Iris pigment epithelial cell (primary cell): ENCODE measurements around the gene CHCHD6.

ENCODE experiments used
- DNase-seq: peaks from one replicate; pipeline ENCODE4 v3.0.0-alpha.2; 2011; ENCODE audit warnings: low read depth

CHCHD6 gene

DNA sequence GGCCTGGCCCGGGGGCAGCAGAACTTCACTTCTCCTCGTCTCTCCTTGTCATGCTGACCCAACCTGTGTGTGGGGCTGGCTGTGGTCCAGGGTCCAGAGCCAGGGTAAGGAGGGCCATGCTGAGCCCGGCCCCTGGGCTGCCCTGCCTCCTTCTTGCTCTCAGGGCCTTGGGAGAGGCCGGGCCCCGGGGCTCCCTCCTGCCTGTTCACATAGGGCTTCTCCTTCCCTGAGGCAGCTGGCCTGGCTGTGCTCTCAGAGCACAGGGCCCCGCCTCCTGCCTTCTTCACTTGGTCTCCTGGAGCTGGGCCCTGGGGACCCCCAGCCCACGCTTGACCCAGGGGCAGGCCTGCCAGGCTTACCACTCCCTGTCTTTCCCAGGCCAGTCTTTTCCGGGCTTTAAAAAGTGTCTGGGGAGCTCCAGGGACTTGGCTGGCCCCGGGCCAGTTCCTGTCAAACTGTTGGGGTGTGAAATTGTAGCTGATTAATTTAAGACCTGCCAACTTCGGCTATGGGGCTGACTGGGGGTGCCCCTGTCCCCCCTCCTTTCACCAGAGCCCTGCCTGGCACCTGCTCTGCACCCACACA lies 290.7 kb downstream of the CHCHD6 start:
- no peak for DNase-seq

DNA sequence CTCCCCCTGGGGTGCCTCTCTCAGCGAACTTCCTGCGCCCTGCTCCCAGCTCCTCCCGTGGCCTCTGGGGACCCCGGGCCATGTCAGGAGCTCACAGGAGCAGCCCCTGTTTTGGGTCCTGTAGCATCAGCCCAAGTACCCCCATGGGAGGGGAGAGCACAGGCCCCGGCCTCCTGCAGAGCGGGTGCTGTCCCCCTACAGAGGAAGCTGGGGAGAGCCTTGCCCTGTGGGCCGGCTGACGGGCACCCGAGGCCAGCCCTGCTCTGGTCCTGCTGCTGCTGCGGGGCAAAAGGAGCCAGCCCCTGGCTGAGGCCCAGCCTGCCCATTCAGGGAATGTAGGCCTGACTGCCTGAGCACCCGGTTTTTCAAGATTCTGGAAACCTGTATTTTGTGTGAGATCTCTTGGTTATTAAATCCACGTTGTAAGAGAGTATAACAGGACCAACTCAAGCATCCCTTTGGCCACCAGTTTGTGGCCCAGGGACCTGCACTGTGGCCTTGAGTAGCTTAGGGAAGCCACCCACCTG lies 291.3 kb downstream of the CHCHD6 start:
- DNase-seq: no peak

DNA sequence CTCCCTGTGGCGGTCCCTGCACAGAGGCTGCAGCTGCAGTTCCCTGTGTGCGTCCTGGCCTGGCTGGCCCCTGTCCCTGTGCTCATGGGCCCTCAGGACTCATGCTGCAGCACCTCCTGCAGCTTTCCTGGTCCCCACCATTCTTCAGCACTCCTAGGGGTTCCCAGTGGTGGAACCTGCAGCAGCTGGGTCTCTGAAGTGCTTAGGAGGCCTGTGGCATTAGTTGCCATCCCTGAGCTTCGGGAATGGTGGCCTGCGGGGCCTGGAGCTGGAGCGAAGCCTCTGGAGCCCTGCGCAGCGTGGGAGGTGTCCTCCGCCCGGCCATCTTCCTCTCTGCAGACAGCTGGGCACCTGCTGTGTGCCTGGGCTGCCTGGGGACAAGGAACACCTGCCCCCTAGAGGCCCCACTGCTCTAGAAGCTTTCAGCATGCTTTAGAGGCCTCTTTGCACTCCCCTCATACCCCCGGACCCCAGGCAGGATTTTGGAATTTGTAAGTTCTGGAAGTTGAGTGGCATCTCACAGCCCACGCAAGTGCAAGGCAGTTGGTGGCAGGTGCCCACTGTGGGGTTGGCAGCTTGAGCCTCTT lies 292.0 kb downstream of the CHCHD6 start:
- DNase-seq: no peak

DNA sequence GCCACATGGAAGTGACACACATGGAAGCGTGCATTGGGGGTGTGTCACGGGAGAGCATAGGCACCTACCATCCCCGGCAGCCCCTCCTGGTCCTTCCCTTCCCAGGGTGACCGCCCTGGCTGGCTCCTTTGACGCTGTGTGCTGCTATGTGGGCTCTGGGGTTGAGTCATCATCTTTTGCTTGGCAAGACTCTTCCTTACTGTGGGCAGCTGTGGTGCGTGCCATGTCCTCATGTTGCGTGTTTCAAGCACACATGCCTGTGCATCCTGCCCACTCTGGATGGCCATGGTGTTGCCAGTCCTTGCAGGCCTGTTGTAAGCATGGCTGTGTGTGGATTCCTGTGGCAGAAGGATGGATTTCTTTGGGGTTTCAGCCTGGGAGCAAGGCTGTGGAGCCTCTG lies 292.9 kb downstream of the CHCHD6 start:
- no peak for DNase-seq

DNA sequence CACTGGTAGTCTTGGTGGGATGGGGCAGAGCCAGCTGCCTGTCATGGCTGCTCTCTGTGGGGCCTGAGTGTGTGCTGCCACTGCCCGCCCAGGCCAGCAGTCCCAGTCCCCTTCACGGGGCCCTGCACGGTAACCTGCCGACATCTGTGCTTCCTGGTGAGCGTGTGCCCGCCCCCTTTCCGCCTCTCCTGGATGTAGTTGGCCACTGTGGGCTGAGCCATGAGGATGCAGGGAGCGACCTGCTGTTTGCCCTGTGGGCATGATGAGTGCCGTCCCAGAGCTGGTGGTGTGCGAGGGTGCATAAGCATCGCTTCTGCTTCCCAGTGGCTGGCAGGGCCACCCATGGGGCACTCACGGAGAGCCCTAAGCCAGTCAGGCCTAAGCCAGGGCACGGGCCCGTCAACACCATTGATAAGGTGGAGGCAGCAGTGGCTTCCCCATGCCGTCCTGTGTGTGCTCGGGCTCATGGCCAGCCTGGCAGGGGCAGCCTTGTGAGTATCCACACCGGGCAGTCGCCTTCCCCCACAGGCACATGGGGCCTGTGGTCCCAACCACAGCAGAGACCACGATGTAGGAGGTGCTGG lies 293.5 kb downstream of the CHCHD6 start:
- DNase-seq: no peak

DNA sequence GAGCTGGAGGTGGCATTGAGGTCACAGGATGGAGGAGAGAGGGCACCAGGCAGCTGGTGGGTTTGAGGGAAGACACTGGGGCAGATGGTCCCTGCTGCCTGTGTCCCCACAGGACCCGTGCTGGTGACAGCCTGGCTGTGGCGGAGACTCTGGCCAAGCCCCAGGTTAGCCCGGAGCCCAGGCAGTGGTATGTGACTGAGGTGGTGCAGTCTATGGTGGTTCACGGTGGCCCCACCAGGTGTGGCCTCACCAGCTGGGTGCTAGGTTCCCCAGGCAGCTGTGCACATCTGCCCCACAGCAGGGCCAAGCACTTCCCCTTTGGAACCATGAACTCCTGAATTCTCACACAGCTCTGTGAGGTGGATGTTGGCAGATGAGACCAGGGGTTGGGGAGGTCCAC lies 294.3 kb downstream of the CHCHD6 start:
- DNase-seq: no peak

DNA sequence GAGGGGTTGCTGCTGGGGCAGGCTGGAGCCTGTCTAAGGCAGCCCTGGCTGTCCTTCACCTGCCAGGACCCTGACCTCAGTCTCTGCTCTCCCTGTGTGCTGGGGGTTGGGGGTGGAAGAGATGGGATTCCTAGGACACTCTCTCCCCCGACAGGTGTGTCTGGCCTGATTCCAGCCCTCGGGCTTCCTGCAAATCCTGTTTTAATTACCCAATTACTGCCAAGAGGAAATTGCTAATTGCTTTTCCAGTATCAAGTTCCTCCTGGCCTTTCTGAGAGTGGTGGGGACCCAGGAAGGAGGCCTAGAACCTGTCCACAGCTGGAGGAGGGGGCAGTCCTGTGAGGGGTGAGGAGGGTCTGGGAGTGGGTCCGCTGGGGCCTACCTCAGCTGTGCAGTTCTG lies 294.7 kb downstream of the CHCHD6 start:
- DNase-seq: no peak

DNA sequence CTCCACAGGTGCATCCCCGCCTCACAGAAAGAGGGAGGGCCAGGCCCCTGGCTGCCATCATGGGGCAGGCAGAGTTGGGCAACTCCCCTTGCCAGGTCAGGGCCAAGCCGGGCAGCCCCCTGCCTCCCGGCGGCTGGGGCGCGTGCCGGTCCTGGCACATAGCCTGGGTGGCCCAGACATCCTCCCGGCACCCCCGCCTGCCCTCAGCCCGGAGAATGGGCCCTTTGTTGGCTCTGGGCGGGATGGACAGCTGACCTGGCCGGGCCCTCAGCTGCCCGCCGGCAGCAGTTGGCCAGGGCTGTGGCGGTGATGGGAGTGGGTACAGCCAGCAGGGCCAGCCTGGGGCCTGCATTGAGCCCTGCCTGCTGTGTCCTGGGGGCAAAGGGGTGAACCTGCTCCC lies 295.3 kb downstream of the CHCHD6 start:
- DNase-seq: no peak

DNA sequence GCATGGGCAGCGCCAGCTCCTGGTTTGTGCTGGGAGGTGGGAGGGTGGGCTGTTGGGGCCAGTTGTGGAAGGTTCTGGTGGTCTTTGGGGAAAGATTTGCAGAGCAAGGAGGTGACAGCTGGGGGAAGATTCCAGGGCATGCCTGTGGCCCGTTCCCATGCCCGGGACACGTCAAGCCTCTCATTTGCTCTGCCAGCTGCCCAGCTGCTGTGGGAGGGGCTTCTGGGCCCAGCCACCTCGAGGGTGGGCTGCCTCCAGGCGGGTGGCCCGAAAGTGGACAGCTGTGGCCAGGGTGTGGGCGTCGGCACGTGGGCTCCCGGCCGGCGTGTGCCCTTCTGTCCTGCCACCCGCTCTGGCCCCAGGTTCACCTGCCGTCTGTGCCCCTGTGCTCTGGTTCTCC lies 296.1 kb downstream of the CHCHD6 start:
- DNase-seq: no peak

DNA sequence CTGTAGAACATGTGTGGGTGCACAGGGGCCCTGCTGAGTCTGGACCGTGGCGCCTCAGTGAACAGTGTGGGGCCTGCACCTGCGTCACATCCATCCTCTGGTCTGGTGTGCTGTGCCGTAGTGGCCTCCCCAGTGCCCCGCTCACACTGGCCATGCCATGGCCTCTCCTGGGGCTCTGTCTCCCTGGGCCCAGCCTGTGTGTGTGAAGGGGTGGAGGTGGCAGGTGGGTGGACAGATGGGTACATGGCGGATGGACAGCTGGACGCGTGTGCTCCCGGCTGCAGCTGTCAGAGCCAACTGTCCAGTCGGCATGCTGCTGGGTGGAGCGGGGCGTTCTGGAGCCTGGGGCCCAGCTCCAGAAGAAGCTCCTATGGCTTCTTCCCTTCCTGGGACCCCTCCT lies 296.7 kb downstream of the CHCHD6 start:
- no peak for DNase-seq

DNA sequence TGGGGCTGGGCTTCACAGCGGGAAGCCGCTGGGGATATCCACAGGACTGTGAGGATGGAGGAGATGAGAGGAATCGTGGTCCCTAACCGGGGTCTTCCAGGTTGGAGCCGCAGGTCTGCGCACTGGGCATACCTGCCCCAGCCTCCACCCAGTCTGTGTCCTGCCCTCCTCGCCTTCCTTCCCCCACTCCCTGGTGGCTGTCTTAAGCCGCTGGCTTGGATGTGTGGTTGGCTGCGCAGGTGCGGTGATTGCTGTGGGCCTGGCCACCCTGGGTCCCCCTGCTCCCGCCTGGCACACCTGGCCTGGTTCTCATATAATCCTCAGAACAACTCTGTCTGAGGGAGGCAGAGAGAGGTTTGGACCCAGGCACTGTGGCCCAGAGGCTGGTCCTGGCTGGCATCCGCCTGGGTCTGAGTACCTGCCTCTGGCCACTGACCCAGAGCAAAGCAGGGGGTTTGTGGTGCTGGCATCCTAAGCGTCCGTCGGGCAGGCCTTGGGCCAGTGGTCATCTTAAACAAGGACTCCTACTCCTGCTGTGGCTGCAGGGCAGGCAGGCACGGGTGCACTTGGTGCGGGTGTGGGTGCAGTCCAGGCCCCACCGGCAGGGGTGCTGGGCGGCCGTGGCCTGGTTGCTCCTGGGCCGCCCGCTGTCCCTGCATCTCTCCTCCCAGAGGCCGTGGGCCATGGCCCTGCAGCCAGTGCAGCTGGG lies 297.6 kb downstream of the CHCHD6 start:
- DNase-seq: no peak

DNA sequence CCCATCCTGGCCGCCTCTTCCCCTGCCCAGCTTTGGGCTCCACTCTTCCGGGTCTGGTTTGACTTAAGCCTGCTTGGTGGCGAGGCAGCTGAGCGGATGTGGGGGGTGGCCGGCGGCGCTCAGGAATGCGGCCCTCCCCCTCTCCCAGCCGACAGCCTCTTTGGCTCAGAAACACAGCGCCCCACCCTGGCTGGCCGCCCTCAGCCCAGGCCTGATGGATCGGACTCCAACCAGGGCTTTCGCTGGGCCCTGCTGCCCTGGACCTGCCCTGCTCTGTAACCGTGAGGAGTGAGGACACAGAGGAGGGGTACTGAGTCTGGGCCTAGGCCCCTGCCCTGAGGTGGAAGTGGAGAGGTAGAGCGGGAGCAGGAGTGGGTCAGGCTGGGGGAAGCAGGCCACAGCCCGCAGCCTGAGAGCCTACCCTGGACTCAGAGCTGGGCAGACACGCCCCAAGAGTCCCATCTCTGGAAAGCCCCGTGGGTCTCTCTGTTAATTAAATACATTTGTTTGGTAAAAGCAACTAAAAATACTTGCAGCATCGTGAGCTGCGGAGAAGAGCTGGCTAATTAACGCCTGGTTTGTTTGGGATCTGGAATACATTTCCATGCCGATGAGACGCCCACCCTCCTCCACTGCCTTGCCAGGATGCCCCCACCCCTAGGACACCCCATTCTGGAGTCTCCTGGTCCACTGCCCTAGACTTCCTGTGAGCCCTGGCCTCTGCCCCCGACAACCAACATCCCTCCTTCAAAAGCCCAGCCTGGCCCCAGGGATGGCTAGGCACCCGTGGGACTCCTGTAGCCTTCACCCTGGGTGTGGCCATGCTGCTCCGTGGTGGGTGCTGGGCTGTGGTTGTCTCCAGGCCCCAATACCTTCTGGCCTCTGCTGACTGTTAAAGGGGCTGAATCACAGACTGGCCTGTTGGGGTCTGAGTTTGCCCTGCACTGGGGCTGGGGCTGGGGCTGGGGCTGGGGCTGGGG lies 298.4 kb downstream of the CHCHD6 start:
- DNase-seq: peak; percentile 93

DNA sequence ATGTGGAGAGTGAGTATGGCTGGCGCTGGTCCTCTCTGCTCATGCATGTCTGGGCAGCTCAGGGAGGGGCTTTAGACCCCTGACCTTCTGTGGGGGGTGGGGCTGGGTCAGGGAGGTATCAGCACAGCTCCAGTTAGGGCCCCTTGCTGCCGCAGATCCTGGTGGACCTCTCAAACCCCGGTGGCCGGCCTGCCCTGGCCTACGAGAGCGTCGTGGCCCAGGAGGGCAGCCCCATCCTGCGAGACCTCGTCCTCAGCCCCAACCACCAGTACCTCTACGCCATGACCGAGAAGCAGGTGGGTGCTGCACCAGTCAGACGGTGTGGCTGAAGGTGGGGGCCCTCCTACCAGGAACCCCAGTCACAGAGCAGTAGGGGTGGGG lies 299.1 kb downstream of the CHCHD6 start:
- no peak for DNase-seq

DNA sequence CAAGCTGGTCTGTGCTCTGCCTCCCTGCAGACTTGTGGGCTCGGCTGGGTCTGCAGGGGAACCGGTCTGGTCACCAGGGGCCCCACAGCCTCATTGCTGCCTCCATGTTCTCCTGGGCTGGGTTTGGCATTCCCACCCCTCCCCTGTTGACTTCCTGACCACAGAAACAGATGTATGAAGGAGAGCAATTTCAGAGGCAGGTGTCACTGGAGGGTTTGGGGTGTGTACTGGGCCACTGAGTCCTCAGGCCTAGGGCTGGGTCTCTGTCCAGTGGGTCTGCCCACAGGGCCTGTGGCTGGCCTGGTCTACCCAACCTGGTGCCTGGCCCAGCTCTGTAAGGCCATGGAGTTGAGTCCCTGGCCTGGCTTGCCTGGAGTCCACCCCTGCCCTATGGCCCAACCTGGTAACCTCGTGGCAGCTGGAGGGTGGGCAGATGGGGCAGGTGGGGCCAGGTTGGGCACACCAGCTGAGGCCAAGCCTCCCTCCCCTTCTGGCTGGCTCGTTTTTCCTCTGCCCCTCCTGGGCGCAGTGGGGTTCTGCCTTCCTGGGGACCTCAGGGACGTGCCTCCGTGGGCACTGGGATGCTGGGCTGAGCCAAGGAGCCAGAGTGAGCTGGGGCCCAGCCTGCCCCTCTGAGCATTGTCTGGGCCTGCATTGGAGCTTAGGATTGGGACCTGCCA lies 299.7 kb downstream of the CHCHD6 start:
- DNase-seq: no peak

DNA sequence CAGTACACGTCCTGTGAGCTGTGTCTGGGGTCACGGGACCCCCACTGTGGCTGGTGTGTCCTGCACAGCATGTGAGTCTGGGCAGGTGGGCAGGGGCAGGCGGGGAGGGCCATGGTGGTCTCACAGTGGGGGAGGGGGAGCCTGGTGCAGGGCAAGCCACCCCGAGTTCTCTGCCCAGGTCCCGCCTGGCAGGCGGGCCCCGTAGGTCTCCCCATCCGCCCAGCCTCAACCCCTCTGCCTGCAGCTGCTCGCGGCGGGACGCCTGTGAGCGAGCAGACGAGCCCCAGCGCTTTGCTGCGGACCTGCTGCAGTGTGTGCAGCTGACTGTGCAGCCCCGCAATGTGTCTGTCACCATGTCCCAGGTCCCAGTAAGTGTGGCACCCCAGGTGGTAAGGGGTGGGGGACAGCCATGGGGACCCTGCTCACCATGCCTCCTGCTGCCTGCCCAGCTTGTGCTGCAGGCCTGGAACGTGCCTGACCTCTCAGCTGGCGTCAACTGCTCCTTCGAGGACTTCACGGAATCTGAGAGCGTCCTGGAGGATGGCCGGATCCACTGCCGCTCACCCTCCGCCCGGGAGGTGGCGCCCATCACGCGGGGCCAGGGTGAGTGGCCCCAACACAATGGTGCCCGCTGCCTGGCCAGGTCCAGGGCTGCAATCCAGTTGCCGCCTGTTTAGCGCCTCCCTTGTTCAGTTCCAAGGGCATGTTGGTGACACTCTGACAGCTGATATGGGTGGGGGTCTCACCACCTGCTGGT lies 300.8 kb downstream of the CHCHD6 start:
- no peak for DNase-seq

DNA sequence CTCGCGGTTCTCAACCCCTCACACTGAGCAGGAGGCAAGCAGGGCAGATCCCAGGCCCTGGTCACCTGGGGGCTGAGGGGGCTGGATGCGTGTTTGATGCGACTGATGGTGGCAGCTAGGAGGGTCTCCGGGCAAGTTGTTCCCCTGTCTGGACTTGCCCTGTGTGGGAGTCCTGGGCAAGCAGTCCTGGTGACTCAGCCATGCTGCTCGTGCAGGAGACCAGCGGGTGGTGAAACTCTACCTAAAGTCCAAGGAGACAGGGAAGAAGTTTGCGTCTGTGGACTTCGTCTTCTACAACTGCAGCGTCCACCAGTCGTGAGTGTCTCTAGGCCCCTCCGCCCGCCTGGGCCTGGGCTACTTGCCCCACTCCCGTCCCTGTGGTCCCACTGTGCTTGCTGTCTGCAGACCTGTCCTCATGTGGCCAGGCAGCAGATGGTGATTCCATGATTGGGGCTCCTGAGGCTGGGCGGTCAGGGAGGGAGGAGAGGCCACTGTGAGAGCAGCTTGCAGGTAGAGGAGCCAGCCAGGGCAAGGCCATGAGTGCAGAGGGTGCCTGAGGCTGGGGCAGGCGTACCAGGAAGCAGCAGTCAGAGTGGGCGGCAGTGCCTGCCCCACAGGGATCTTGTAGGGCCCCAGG lies 301.9 kb downstream of the CHCHD6 start:
- peak; percentile 63 for DNase-seq

DNA sequence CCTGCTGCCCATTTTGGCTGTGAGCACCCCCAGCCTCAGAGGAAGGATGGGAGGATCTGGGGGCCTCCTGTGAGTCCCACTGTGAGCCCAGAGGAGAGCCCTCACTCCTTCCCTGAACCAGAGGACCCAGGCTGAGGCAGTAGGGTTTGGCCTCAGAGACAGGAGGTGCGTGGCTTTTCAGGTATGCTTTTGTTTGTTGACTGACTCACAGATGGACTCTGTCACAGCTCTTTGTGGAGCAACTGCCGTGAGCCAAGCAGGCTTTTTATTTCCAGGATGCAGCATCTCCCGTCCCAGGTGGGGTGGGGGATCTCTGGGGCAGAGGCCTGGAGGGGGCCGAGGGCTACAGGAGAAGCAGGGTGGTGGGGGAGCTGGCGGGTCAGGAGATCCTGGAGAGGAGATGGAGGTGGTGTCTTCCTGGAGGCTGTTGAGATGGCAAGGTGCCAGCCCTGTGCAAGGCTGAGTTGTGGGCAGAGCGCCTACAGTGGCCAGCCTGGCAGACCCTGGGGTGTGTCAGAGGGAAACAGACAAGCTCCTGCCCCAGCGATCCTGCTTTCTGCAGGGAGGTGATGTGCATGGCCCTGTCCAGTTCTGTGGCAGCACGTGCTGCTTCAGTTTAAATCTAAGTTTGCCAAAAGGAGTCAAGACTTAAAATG lies 302.9 kb downstream of the CHCHD6 start:
- no peak for DNase-seq

DNA sequence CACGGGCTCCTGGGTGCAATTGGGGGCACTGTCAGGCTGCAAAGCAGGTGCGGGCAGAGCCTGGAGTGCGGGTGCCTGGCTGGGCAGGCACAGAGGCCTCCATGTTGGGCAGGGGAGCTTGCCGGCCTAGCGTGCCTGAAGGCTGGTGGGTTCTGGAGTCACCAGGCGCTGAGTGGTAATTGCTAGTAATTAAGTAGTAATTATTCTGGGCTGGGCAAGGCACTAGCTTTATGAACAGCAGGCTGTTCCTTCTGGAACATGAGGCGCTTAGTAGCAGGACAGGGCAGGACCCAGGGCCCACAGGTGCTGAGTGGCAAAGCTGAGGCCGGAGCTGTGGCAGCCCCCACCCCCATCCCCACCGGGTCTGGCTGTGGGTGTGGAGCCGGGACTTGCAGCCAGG lies 304.2 kb downstream of the CHCHD6 start:
- no peak for DNase-seq

DNA sequence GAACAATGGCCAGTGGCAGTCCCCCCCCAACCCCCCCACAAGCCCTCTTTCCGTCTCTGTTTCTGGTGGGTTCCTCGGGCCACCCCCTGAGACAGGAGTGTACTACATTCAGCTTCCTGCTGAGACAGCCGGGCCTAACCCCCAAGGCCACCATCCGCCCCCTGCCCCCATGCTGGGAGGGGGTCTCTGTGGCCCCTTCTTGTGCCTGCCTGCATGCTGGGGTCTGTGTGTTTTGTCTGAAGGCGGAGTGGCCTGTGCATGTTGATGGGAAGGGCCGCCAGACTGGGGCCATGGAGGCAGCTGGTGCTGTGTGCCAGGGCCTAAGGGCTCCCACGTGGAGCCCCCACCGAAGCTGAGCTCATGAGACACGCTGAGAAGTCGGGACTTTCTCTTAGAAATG lies 305.5 kb downstream of the CHCHD6 start:
- DNase-seq: no peak
